Head of caudate nucleus (tissue), 42 donors: ENCODE data around the gene ZNF287.
A peak's percentile ranks its signal among the peaks of the same experiment; 100 is the strongest.

Experiments used
- DNase-seq, 42 donors: peaks; one replicate each; pipeline versions ENCODE4 v3.0.0 to v3.0.0-alpha.2; 2020 to 2021; ENCODE audit warnings: mixed read lengths in 7 of 42
- intact Hi-C: fragments of 100-400 bp; cut with DNase I; formaldehyde crosslinking; loops from one replicate; pipeline ENCODE4 v1.15.0; 2022

Gene ZNF287

GRCh38 chr17:16521070-16521727, 47.8 kb downstream of the ZNF287 start:
- intact Hi-C loops, result loop anchor here (2.0 to 10.0 kb wide), 3 partner anchors 68 to 166 kb away; partner anchors contain the start of genes CENPV and UBB
- DNase-seq, result peak; percentile 32 to 91 (median 78)

- intact Hi-C loops, result no loop called here
- DNase-seq, result no peak
Measured at GRCh38 chr17:16519021-16519420, 50.0 kb downstream of the ZNF287 start.

DNA sequence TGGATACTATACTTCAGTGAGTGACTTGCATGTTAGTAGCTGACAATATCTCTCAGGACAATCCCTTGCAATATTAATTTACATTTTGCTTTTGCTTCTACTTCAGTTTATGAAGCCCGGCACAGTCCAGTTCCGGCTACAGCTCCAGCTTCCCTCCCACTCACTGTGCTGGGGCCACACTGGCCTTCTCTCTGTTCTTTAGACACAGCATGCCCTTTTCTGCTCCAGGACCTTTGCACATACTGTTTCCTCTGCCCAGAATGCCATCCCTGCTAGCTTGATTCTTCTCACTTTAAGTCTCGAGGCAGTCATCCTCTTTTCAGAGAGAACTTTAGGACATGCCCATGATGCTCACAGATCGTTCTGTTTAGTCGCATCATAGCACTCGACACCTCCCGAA, 51.5 kb downstream of the ZNF287 start:
- DNase-seq, result no peak
- intact Hi-C loops, result no loop called here

DNA sequence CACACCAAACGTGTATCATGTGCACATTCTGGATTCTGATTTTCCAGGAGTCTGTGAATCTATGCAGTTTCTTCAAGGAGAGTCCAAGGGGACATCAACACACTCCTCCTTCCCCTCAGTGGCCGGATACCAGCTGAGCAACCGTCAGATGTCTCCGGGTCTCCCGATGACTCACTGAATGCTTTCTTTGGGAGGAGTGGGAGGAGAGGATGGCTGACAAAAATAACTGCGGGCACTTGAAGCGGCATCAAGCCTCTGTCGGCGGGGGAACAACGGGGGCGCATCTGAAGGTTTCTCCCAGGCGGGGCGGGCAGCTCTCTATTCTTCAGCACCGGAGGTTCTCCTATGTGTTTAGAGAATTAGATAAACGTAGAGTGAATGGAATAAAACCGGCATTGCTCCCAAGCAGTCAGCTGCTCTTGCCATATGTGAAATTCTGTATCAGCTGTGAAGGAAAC, 52.4 kb downstream of the ZNF287 start:
- intact Hi-C loops, result no loop called here
- peak; percentile 49 to 95 (median 79) for DNase-seq

DNA sequence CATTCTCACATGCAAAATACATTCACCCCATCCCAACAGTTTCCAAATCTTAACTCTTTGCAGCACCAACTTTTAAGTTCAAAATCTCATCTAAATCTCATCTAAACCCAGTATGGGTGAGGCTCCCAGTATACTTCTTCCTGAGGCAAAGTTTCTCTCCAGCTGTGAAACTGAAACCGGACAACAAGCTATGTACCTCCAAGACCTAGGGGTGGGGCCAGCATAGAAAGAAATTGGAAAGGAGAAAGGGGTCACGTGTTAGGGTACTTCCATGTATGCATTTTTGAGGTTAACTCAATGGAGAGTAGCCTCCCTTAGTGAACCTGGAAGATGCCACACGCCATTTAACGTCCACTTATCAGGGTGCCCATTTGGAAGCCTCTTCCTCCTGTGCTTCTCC, 53.1 kb downstream of the ZNF287 start:
- DNase-seq, result no peak

DNA sequence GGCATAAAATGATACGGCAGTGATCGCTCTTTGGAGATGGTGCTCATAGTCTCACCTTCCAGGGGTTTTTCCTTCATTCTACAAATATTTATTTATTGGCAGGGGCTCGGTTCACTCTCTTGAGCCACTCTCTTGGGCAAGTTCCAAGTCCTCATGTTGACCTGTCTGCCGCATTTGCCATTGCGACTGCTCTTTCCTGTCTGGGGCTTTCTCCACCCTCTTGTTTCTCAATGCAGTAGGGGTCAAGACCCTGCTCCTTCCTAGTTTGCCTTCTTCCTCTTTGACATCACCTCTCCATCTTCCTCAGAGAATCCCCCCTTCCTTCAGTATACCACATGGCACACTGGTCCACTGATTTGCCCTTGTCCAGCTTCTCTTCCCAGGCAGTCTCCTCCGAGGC, 55.1 kb downstream of the ZNF287 start:
- no peak for DNase-seq
- intact Hi-C loops, result no loop called here

More for the DNA sequence above, 53.1 kb downstream of the ZNF287 start:
- intact Hi-C loops, result no loop called here

GRCh38 chr17:16512011-16512410, 57.0 kb downstream of the ZNF287 start:
- no peak for DNase-seq
- intact Hi-C loops, result no loop called here

DNA sequence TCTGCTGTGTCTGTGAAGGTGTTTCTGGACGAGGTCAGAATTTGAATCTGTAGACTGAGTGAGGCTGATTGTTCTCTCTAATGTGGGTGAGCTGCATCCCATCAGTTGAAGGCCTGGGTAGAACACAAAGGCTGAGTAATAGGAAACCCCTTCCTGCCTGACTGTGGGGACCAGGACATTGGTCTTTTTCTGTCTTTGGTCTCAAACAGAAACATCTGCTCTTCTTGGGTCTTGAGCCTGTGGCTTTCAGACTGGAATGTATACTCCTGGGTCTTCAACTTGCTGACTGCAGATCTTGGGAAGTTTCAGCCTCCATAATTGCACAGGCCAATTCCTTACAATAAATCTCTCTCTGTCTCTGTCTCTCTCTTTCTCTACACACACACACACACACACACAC, 57.4 kb downstream of the ZNF287 start:
- DNase-seq, result no peak
- intact Hi-C loops, result no loop called here

GRCh38 chr17:16507918-16508533, 61.0 kb downstream of the ZNF287 start:
- intact Hi-C loops, result no loop called here
- no peak for DNase-seq

DNA sequence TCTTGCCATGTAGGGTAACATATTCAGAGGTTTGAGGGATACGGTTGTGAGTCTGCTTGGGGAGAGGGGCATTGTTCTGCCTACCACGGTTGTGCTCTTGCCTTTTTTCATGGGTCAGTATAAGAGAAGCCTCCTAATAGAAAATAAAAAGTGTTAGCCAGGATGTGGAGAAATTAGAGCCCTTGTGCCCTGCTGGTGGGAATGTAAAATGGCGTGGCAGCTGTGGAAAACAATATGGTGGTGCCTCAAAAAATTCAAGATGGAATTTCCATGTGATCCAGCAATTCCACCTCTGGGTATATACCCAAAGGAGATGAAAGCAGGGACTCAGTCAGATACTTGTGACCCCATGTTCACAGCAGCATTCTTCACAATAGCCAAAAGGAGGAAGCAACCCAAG, 62.8 kb downstream of the ZNF287 start:
- intact Hi-C loops, result no loop called here
- DNase-seq, result no peak

- intact Hi-C loops, result no loop called here
Measured at GRCh38 chr17:16504984-16505383, 64.0 kb downstream of the ZNF287 start.

More at GRCh38 chr17:16504984-16505383, 64.0 kb downstream of the ZNF287 start:
- DNase-seq, result no peak
